GM18502 (cell line): Measurements from ENCODE around the gene PLA2G4C.

Experiments
- ATAC-seq: cut with Tn5 transposase; IDR thresholded peaks from one replicate; pipeline ENCODE4 v1.9.1; 2021; ENCODE audit warnings: mild to moderate bottlenecking; ENCODE audit not compliant: unreplicated experiment, poor library complexity

PLA2G4C gene

GRCh38 chr19:48000846-48001245, 109.8 kb downstream of the PLA2G4C start:
- ATAC-seq, result no peak

- no peak for ATAC-seq
These were observed 111.8 kb downstream of the PLA2G4C start for GRCh38 chr19:47998800-47999199.
